OCI-LY3 (cell line): ENCODE measurements around the gene SIGLEC9.
"Not testable (repeated sequence)": the region's sequence is repeated elsewhere in the genome, so short reads cannot be mapped to it uniquely, and the experiment has no call there.

Source experiments
- CTCF ChIP-seq: fragments of 200-600, 300-600 bp; sonication (generic); IDR thresholded peaks from 2 replicates; pipeline ENCODE4 v1.5.1; 2014; ENCODE audit warnings: antibody characterized with exemption, low read length, low read depth
- EZH2phosphoT487 ChIP-seq: fragments of 200-600 bp; shearing (Covaris generic); IDR thresholded peaks from 2 replicates; pipeline ENCODE4 v1.6.1; 2018; ENCODE audit warnings: antibody characterized with exemption, mixed run types, low read depth

DNA sequence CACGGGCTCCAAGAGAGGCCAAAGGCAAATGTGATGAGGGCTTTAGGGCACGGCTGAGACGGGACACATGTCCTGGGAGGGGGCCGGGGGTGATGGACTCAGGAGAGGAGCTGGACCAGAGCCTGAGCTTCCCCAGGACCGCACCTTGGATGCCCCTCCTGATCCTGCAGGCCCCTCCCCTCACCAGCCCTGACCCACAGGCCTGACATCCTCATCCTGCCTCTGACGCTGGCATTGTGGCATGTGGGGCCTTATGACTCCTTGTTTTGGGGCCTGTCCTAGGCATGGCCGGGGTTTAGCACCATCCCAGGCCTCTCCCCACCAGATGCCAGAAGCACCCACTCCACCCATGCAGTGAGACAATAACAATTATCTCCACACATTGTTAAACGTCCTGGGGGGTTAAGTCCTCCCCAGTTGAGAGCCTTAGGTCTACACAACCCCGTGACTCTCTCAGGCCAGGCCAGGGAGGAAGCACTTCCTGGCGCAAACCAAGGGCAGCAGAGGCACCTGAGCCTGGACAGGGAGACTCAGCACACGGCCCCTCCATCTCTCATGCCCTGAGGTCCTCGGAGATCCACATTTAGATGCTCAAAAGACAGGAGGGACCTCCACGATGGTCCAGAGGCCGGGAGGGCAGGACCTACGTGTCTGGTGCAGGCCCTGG, 18.2 kb downstream of the SIGLEC9 start:
- TF ChIP-seq CTCF, EZH2phosphoT487: not testable (repeated sequence)
